GM23338 (cell line): Measurements from ENCODE around the gene MACF1. TPM values are rescaled to one million over a fixed set of nuclear protein-coding genes. Genes with fewer than 3 reads are reported as not detected.
"Not testable (repeated sequence)": the region's sequence is repeated elsewhere in the genome, so short reads cannot be mapped to it uniquely, and the experiment has no call there.

ENCODE experiments used
- ATAC-seq: fragments of 200-7000 bp; cut with Tn5 transposase; 3 replicates; pipeline ENCODE4 v1.9.1; 2020
- DNase-seq: peaks from one replicate; pipeline ENCODE4 v3.0.0-alpha.2; 2015; ENCODE audit warnings: low spot score
- H2AFZ ChIP-seq: fragments of 200-600 bp; sonication (generic); 2 replicates; pipeline ENCODE4 v1.8.0; 2016; ENCODE audit warnings: antibody characterized with exemption, mild to moderate bottlenecking, moderate library complexity
- H3F3A ChIP-seq: fragments of 200-600 bp; sonication (generic); replicated peaks from 2 replicates; pipeline ENCODE4 v1.8.0; 2017; ENCODE audit warnings: antibody characterized with exemption, mixed run types, low read depth
- H3K27ac ChIP-seq: fragments of 200-600 bp; sonication (generic); 2 replicates; pipeline ENCODE4 v1.6.1; 2016; ENCODE audit warnings: low read depth
- H3K27me3 ChIP-seq: fragments of 200-600 bp; sonication (generic); 2 replicates; pipeline ENCODE4 v1.8.0; 2016; ENCODE audit warnings: mild to moderate bottlenecking, mixed run types, moderate library complexity; ENCODE audit not compliant: insufficient read depth
- H3K36me3 ChIP-seq: fragments of 200-600 bp; sonication (generic); 2 replicates; pipeline ENCODE4 v1.8.0; 2016; ENCODE audit warnings: mild to moderate bottlenecking; ENCODE audit not compliant: insufficient read depth
- H3K4me1 ChIP-seq: fragments of 200-600 bp; sonication (generic); 2 replicates; pipeline ENCODE4 v1.8.0; 2016; ENCODE audit warnings: mild to moderate bottlenecking, moderate library complexity; ENCODE audit not compliant: insufficient read depth
- H3K4me2 ChIP-seq: fragments of 200-600 bp; sonication (generic); 2 replicates; pipeline ENCODE4 v1.7.1; 2017; ENCODE audit warnings: mixed run types
- H3K4me3 ChIP-seq: fragments of 200-600 bp; sonication (generic); 2 replicates; pipeline ENCODE4 v1.6.1; 2016; ENCODE audit warnings: mixed run types
- H3K79me2 ChIP-seq: fragments of 200-600 bp; sonication (generic); replicated peaks from 2 replicates; pipeline ENCODE4 v1.8.0; 2017; ENCODE audit warnings: mild to moderate bottlenecking; ENCODE audit not compliant: insufficient read depth
- H3K9me2 ChIP-seq: fragments of 200-600 bp; sonication (generic); 2 replicates; pipeline ENCODE4 v1.8.0; 2017; ENCODE audit not compliant: insufficient read depth
- H4K20me1 ChIP-seq: fragments of 200-600 bp; sonication (generic); replicated peaks from 2 replicates; pipeline ENCODE4 v1.8.0; 2017; ENCODE audit warnings: mild to moderate bottlenecking; ENCODE audit not compliant: insufficient read depth
- H3K27ac Mint-ChIP-seq: 2 replicates; pipeline ENCODE4 v1.8.0; 2020; ENCODE audit warnings: inconsistent platforms, mild to moderate bottlenecking, moderate library complexity, mixed read lengths
- H3K27me3 Mint-ChIP-seq: 3 replicates; pipeline ENCODE4 v1.8.0; 2022; ENCODE audit warnings: low read depth, mild to moderate bottlenecking, moderate library complexity, mixed read lengths, inconsistent platforms; ENCODE audit not compliant: insufficient read depth, poor library complexity
- H3K36me3 Mint-ChIP-seq: 3 replicates; pipeline ENCODE4 v1.8.0; 2021; ENCODE audit warnings: low read depth, mild to moderate bottlenecking, inconsistent platforms, moderate library complexity, mixed read lengths
- H3K4me1 Mint-ChIP-seq: 3 replicates; pipeline ENCODE4 v1.8.0; 2020; ENCODE audit warnings: mild to moderate bottlenecking, inconsistent platforms, mixed read lengths
- H3K4me3 Mint-ChIP-seq: 3 replicates; pipeline ENCODE4 v1.8.0; 2021; ENCODE audit warnings: moderate library complexity, mild to moderate bottlenecking, inconsistent platforms, mixed read lengths
- H3K9me3 Mint-ChIP-seq: 3 replicates; pipeline ENCODE4 v1.8.0; 2020; ENCODE audit warnings: moderate library complexity, mild to moderate bottlenecking, inconsistent platforms, mixed read lengths
- CTCF ChIP-seq, 2 experiments: fragments of 200-600 bp in 1 of 2; sonication (generic) in 1 of 2; conservative IDR thresholded peaks; 2 replicates each; pipeline versions ENCODE4 v1.5.1 to v1.6.1; 2016 to 2017; ENCODE audit warnings: antibody characterized with exemption in 2 of 2, low read depth in 2 of 2, mild to moderate bottlenecking in 2 of 2, moderate library complexity in 1 of 2
- ETS1 ChIP-seq: IDR thresholded peaks from 2 replicates; pipeline ENCODE4 v1.6.1; 2016; ENCODE audit warnings: antibody characterized with exemption
- EZH2 ChIP-seq: fragments of 200-600 bp; sonication (generic); IDR thresholded peaks from one replicate; pipeline ENCODE4 v1.8.0; 2017; ENCODE audit warnings: antibody characterized with exemption, mild to moderate bottlenecking, low read depth; ENCODE audit not compliant: unreplicated experiment
- STAT1 ChIP-seq: IDR thresholded peaks from one replicate; pipeline ENCODE4 v1.6.1; 2016; ENCODE audit warnings: antibody characterized with exemption; ENCODE audit not compliant: unreplicated experiment
- ZNF331 ChIP-seq: fragments of 250-450 bp; sonication (Bioruptor Pico); IDR thresholded peaks from 2 replicates; pipeline ENCODE4 v1.5.0; 2020; ENCODE audit warnings: low read depth, mild to moderate bottlenecking, moderate library complexity
- polyA plus RNA-seq: library from polyadenylated mRNA; unstranded; fragments of >200 nt; fragmentation: Nextera tagmentation; extraction: Ambion mirVana; gene quantifications from 2 replicates; pipeline ENCODE4 v1.2.1, GENCODE V29; 2016
- total RNA-seq: library from RNA; depleted of rRNA; stranded (reverse); fragments of >200 nt; shearing (Covaris generic); gene quantifications from 2 replicates; pipeline ENCODE4 v1.2.3, GENCODE V29; 2014

MACF1 gene
- total and polyA plus RNA-seq, 2 experiments from 2014 or later, result 104 to 399 TPM

- H3K4me3 ChIP-seq, ATAC-seq, H3K4me3 Mint-ChIP-seq, H3K9me2 ChIP-seq, H3K4me2 ChIP-seq, H3K9me3 Mint-ChIP-seq, DNase-seq, H3K79me2 ChIP-seq, H3K4me1 ChIP-seq, H3K27ac ChIP-seq, H3K27me3 ChIP-seq, H3K4me1 Mint-ChIP-seq, H2AFZ ChIP-seq, H4K20me1 ChIP-seq: not testable (repeated sequence)
- Mint-ChIP-seq H3K36me3 (peaks cover 78% of the 10 kb centered on the region), H3K27me3 (peaks cover 12% of the 10 kb centered on the region), H3K27ac (peak overlapping the region; percentile 62; the same call in 1 of the 2 replicates)
- Histone ChIP-seq H3K36me3 (peaks cover 72% of the 10 kb centered on the region), H3F3A (peaks cover 14% of the 10 kb centered on the region)
Measured at GRCh38 chr1:39467108-39467720, 262.7 kb downstream of the MACF1 start.

- H3K9me2 ChIP-seq, result no peaks in the 10 kb centered on the region
- no peak for ATAC-seq
- no peak for DNase-seq
- no peak overlapping the region for H3K27ac ChIP-seq
- H3K4me1 ChIP-seq, result no peaks in the 10 kb centered on the region
- H3K36me3 Mint-ChIP-seq, result peaks cover 73% of the 10 kb centered on the region
- TF ChIP-seq ZNF331, result no peak
- peak in 1 of 2 experiments; percentile 10; a peak in 1 of 4 replicates for TF ChIP-seq CTCF (conservative IDR thresholded peaks at IDR 0.05; ENCODE audit: low read depth in 2 of 2)
- H3K27me3 Mint-ChIP-seq, result peaks cover 10% of the 10 kb centered on the region
- no peak overlapping the region for H3K4me3 Mint-ChIP-seq
- peaks cover 18% of the 10 kb centered on the region for H3F3A ChIP-seq
- H3K9me3 Mint-ChIP-seq, result no peaks in the 10 kb centered on the region
- H3K4me2 ChIP-seq, result no peak overlapping the region
- H3K79me2 ChIP-seq, result no peaks in the 10 kb centered on the region
- H3K27ac Mint-ChIP-seq, result no peak overlapping the region
- no peak overlapping the region for H2AFZ ChIP-seq
- no peak overlapping the region for H3K4me3 ChIP-seq
- peaks cover 8% of the 10 kb centered on the region; the same call in 1 of the 2 replicates for H4K20me1 ChIP-seq
- H3K27me3 ChIP-seq, result no peaks in the 10 kb centered on the region
- H3K36me3 ChIP-seq, result peaks cover 56% of the 10 kb centered on the region
- H3K4me1 Mint-ChIP-seq, result no peaks in the 10 kb centered on the region
Measured at GRCh38 chr1:39469150-39469549, 264.7 kb downstream of the MACF1 start.

GRCh38 chr1:39470040-39470439 lies 265.5 kb downstream of the MACF1 start:
- no peaks in the 10 kb centered on the region for H3K4me1 Mint-ChIP-seq
- Histone ChIP-seq H3K36me3 (peaks cover 47% of the 10 kb centered on the region), H2AFZ (no peak overlapping the region), H3K79me2 (no peaks in the 10 kb centered on the region), H3F3A (peaks cover 18% of the 10 kb centered on the region), H3K4me2 (no peak overlapping the region), H3K27me3 (no peaks in the 10 kb centered on the region), H4K20me1 (peaks cover 10% of the 10 kb centered on the region; the same call in 1 of the 2 replicates), H3K9me2 (no peaks in the 10 kb centered on the region), H3K4me3 (no peak overlapping the region), H3K4me1 (no peaks in the 10 kb centered on the region), H3K27ac (no peak overlapping the region)
- H3K4me3 Mint-ChIP-seq, result no peak overlapping the region
- H3K9me3 Mint-ChIP-seq, result no peaks in the 10 kb centered on the region
- DNase-seq (no peak), ATAC-seq (no peak)
- peaks cover 16% of the 10 kb centered on the region for H3K27me3 Mint-ChIP-seq
- H3K27ac Mint-ChIP-seq, result no peak overlapping the region
- peaks cover 68% of the 10 kb centered on the region for H3K36me3 Mint-ChIP-seq
- TF ChIP-seq CTCF (conservative IDR thresholded peaks at IDR 0.05; ENCODE audit: low read depth in 2 of 2), result no peak
- no peak for TF ChIP-seq ETS1
- TF ChIP-seq EZH2, result no peak
- no peak for TF ChIP-seq STAT1
